Measurements from ENCODE around the gene MFF.

Gene MFF

GRCh38 chr2:227367427-227367795 lies 42.4 kb downstream of the MFF start:
- no peak overlapping the region for H3K4me3 ChIP-seq (ENCODE audit: low read length)
- no peaks in the 10 kb centered on the region for H3K36me3 ChIP-seq (replicated peaks; ENCODE audit: low read depth, low read length)
- no peak overlapping the region for H3K9ac ChIP-seq (ENCODE audit: low read length)
- H3K27ac ChIP-seq (ENCODE audit: low read length), result no peak overlapping the region
- TF ChIP-seq EZH2phosphoT487 (IDR thresholded peaks at IDR 0.05; ENCODE audit: low read depth) (no peak), CTCF (IDR thresholded peaks at IDR 0.05; ENCODE audit: low read depth, low read length) (no peak)
- H2AFZ ChIP-seq (ENCODE audit: low read depth, low read length), result no peak overlapping the region
- H3K4me2 ChIP-seq (ENCODE audit: low read length), result no peak overlapping the region
- H3K27me3 ChIP-seq (ENCODE audit: low read depth, low read length), result no peaks in the 10 kb centered on the region
- H4K20me1 ChIP-seq (ENCODE audit: insufficient read depth, low read length), result no peaks in the 10 kb centered on the region
- H3K9me3 ChIP-seq (ENCODE audit: insufficient read depth, low read length), result no peaks in the 10 kb centered on the region
- no peaks in the 10 kb centered on the region for H3K79me2 ChIP-seq (ENCODE audit: low read length)
- H3K4me1 ChIP-seq (ENCODE audit: low read length), result no peaks in the 10 kb centered on the region

- Histone ChIP-seq H3K9ac (ENCODE audit: low read length) (no peak overlapping the region), H2AFZ (ENCODE audit: low read depth, low read length) (no peak overlapping the region), H3K27me3 (ENCODE audit: low read depth, low read length) (no peaks in the 10 kb centered on the region), H3K36me3 (replicated peaks; ENCODE audit: low read depth, low read length) (no peaks in the 10 kb centered on the region), H3K27ac (ENCODE audit: low read length) (no peak overlapping the region), H3K79me2 (ENCODE audit: low read length) (no peaks in the 10 kb centered on the region), H3K9me3 (ENCODE audit: insufficient read depth, low read length) (no peaks in the 10 kb centered on the region), H3K4me1 (ENCODE audit: low read length) (no peaks in the 10 kb centered on the region), H4K20me1 (ENCODE audit: insufficient read depth, low read length) (no peaks in the 10 kb centered on the region), H3K4me2 (ENCODE audit: low read length) (no peak overlapping the region), H3K4me3 (ENCODE audit: low read length) (no peak overlapping the region)
- TF ChIP-seq CTCF (IDR thresholded peaks at IDR 0.05; ENCODE audit: low read depth, low read length), result no peak
- TF ChIP-seq EZH2phosphoT487 (IDR thresholded peaks at IDR 0.05; ENCODE audit: low read depth), result no peak
Measured at GRCh38 chr2:227368574-227368973, 43.5 kb downstream of the MFF start.

GRCh38 chr2:227370092-227370491 lies 45.0 kb downstream of the MFF start:
- TF ChIP-seq CTCF (IDR thresholded peaks at IDR 0.05; ENCODE audit: low read depth, low read length) (no peak), EZH2phosphoT487 (IDR thresholded peaks at IDR 0.05; ENCODE audit: low read depth) (no peak)
- Histone ChIP-seq H3K4me1 (ENCODE audit: low read length) (no peaks in the 10 kb centered on the region), H3K9me3 (ENCODE audit: insufficient read depth, low read length) (no peaks in the 10 kb centered on the region), H3K4me3 (ENCODE audit: low read length) (no peak overlapping the region), H3K4me2 (ENCODE audit: low read length) (no peak overlapping the region), H4K20me1 (ENCODE audit: insufficient read depth, low read length) (no peaks in the 10 kb centered on the region), H3K9ac (ENCODE audit: low read length) (no peak overlapping the region), H3K27ac (ENCODE audit: low read length) (no peak overlapping the region), H2AFZ (ENCODE audit: low read depth, low read length) (no peak overlapping the region), H3K27me3 (ENCODE audit: low read depth, low read length) (no peaks in the 10 kb centered on the region), H3K36me3 (replicated peaks; ENCODE audit: low read depth, low read length) (no peaks in the 10 kb centered on the region), H3K79me2 (ENCODE audit: low read length) (no peaks in the 10 kb centered on the region)

- Histone ChIP-seq H3K27me3 (ENCODE audit: low read depth, low read length) (no peaks in the 10 kb centered on the region), H3K4me2 (ENCODE audit: low read length) (no peak overlapping the region), H3K27ac (ENCODE audit: low read length) (no peak overlapping the region)
Measured at GRCh38 chr2:227370791-227371312, 45.8 kb downstream of the MFF start.

More at GRCh38 chr2:227370791-227371312, 45.8 kb downstream of the MFF start:
- H2AFZ ChIP-seq (ENCODE audit: low read depth, low read length), result no peak overlapping the region
- no peaks in the 10 kb centered on the region for H3K9me3 ChIP-seq (ENCODE audit: insufficient read depth, low read length)
- H3K9ac ChIP-seq (ENCODE audit: low read length), result no peak overlapping the region
- no peaks in the 10 kb centered on the region for H3K36me3 ChIP-seq (replicated peaks; ENCODE audit: low read depth, low read length)
- no peaks in the 10 kb centered on the region for H4K20me1 ChIP-seq (ENCODE audit: insufficient read depth, low read length)
- no peaks in the 10 kb centered on the region for H3K79me2 ChIP-seq (ENCODE audit: low read length)
- TF ChIP-seq CTCF (IDR thresholded peaks at IDR 0.05; ENCODE audit: low read depth, low read length) (no peak), EZH2phosphoT487 (IDR thresholded peaks at IDR 0.05; ENCODE audit: low read depth) (no peak)
- H3K4me1 ChIP-seq (ENCODE audit: low read length), result no peaks in the 10 kb centered on the region
- no peak overlapping the region for H3K4me3 ChIP-seq (ENCODE audit: low read length)

All from OCI-LY3 (cell line).